Parathyroid adenoma (tissue), 2 donors: ENCODE results near the gene SLC16A1.

ENCODE experiments used
- H2AFZ ChIP-seq: fragments of 300-600 bp; sonication (generic); one replicate; pipeline ENCODE4 v1.7.0; 2017; ENCODE audit warnings: antibody characterized with exemption, mild to moderate bottlenecking
- H3K27ac ChIP-seq: fragments of 300-600 bp; sonication (generic); one replicate; pipeline ENCODE4 v1.7.0; 2017
- H3K27me3 ChIP-seq: fragments of 300-600 bp; sonication (generic); one replicate; pipeline ENCODE4 v1.7.0; 2017; ENCODE audit warnings: low read length; ENCODE audit not compliant: control insufficient read depth, insufficient read depth
- H3K36me3 ChIP-seq: fragments of 300-600 bp; sonication (generic); one replicate; pipeline ENCODE4 v1.7.0; 2017; ENCODE audit warnings: low read length; ENCODE audit not compliant: control insufficient read depth, insufficient read depth
- H3K4me1 ChIP-seq: fragments of 300-600 bp; sonication (generic); one replicate; pipeline ENCODE4 v1.7.0; 2017; ENCODE audit warnings: control low read depth
- H3K4me2 ChIP-seq: fragments of 300-600 bp; sonication (generic); one replicate; pipeline ENCODE4 v1.7.0; 2017; ENCODE audit warnings: low read length
- H3K4me3 ChIP-seq: fragments of 300-600 bp; sonication (generic); one replicate; pipeline ENCODE4 v1.7.0; 2017; ENCODE audit warnings: low read depth, low read length
- H3K79me2 ChIP-seq: fragments of 300-600 bp; sonication (generic); one replicate; pipeline ENCODE4 v1.7.0; 2017; ENCODE audit warnings: control low read depth
- H3K9ac ChIP-seq: fragments of 300-600 bp; sonication (generic); one replicate; pipeline ENCODE4 v1.7.0; 2017; ENCODE audit warnings: mild to moderate bottlenecking
- H3K9me3 ChIP-seq: fragments of 300-600 bp; sonication (generic); one replicate; pipeline ENCODE4 v1.7.0; 2017; ENCODE audit warnings: low read length; ENCODE audit not compliant: control insufficient read depth
- CTCF ChIP-seq: fragments of 300-600 bp; sonication (generic); IDR thresholded peaks from one replicate; pipeline ENCODE4 v1.7.0; 2017; ENCODE audit warnings: antibody characterized with exemption, mild to moderate bottlenecking
- donor health status: primary hyperparathyroidism.

The SLC16A1 gene

GRCh38 chr1:112957133-112957812 lies 1.3 kb upstream of the SLC16A1 start:
- H3K27ac ChIP-seq = no peak overlapping the region
- H3K36me3 ChIP-seq = no peaks in the 10 kb centered on the region
- H3K79me2 ChIP-seq = no peaks in the 10 kb centered on the region
- H2AFZ ChIP-seq = peak overlapping the region; percentile 33
- no peaks in the 10 kb centered on the region for H3K27me3 ChIP-seq
- H3K4me1 ChIP-seq = no peaks in the 10 kb centered on the region
- H3K9ac ChIP-seq = no peak overlapping the region
- H3K4me2 ChIP-seq = peak overlapping the region; percentile 60
- H3K4me3 ChIP-seq = peak overlapping the region; percentile 79
- TF ChIP-seq CTCF = no peak
- no peaks in the 10 kb centered on the region for H3K9me3 ChIP-seq

- no peak for TF ChIP-seq CTCF
- Histone ChIP-seq H3K27ac (peak overlapping the region; percentile 49), H3K4me3 (peak overlapping the region; percentile 79), H3K9me3 (no peaks in the 10 kb centered on the region), H3K36me3 (no peaks in the 10 kb centered on the region), H3K79me2 (no peaks in the 10 kb centered on the region), H3K4me1 (no peaks in the 10 kb centered on the region), H3K4me2 (peak overlapping the region; percentile 91), H3K27me3 (no peaks in the 10 kb centered on the region), H2AFZ (peak overlapping the region; percentile 94), H3K9ac (no peak overlapping the region)
Observed at GRCh38 chr1:112956544-112957132, 642 bp upstream of the SLC16A1 start.

- no peaks in the 10 kb centered on the region for H3K36me3 ChIP-seq
- no peak overlapping the region for H3K27ac ChIP-seq
- no peaks in the 10 kb centered on the region for H3K79me2 ChIP-seq
- no peak overlapping the region for H3K9ac ChIP-seq
- H2AFZ ChIP-seq = peak overlapping the region; percentile 94
- TF ChIP-seq CTCF = no peak
- H3K27me3 ChIP-seq = no peaks in the 10 kb centered on the region
- H3K4me3 ChIP-seq = peak overlapping the region; percentile 79
- no peaks in the 10 kb centered on the region for H3K9me3 ChIP-seq
- no peaks in the 10 kb centered on the region for H3K4me1 ChIP-seq
- peak overlapping the region; percentile 91 for H3K4me2 ChIP-seq
Observed at GRCh38 chr1:112954945-112955772, 837 bp downstream of the SLC16A1 start.

- Histone ChIP-seq H3K27me3 (no peaks in the 10 kb centered on the region), H3K4me3 (no peak overlapping the region), H3K4me1 (no peaks in the 10 kb centered on the region), H3K4me2 (peak overlapping the region; percentile 91), H2AFZ (no peak overlapping the region), H3K27ac (no peak overlapping the region), H3K9ac (no peak overlapping the region), H3K36me3 (no peaks in the 10 kb centered on the region), H3K9me3 (no peaks in the 10 kb centered on the region), H3K79me2 (no peaks in the 10 kb centered on the region)
- TF ChIP-seq CTCF = no peak
Observed at GRCh38 chr1:112954017-112954650, 1.9 kb downstream of the SLC16A1 start.
